ENCODE measurements around the gene CARMIL1.
"Not testable (repeated sequence)": the region's sequence is repeated elsewhere in the genome, so short reads cannot be mapped to it uniquely, and the experiment has no call there.

Gene CARMIL1

GRCh38 chr6:25444521-25444920 lies 165.3 kb downstream of the CARMIL1 start:
- not testable (repeated sequence) for DNase-seq (ENCODE audit: low read depth in 2 of 2)

- DNase-seq (ENCODE audit: low read depth in 2 of 2) = no peak
These were observed 167.8 kb downstream of the CARMIL1 start for GRCh38 chr6:25446830-25447569.

GRCh38 chr6:25447570-25447929 lies 168.4 kb downstream of the CARMIL1 start:
- no peak for DNase-seq (ENCODE audit: low read depth in 2 of 2)

GRCh38 chr6:25448965-25449538 lies 169.9 kb downstream of the CARMIL1 start:
- no peak for DNase-seq (ENCODE audit: low read depth in 2 of 2)

- DNase-seq (ENCODE audit: low read depth in 2 of 2) = no peak
These were observed 170.6 kb downstream of the CARMIL1 start for GRCh38 chr6:25449774-25450173.

GRCh38 chr6:25450469-25451198 lies 171.5 kb downstream of the CARMIL1 start:
- no peak for DNase-seq (ENCODE audit: low read depth in 2 of 2)

- DNase-seq (ENCODE audit: low read depth in 2 of 2) = no peak
These were observed 172.9 kb downstream of the CARMIL1 start for GRCh38 chr6:25452031-25452430.

GRCh38 chr6:25453288-25453687 lies 174.1 kb downstream of the CARMIL1 start:
- DNase-seq (ENCODE audit: low read depth in 2 of 2) = no peak

- no peak for DNase-seq (ENCODE audit: low read depth in 2 of 2)
These were observed 175.0 kb downstream of the CARMIL1 start for GRCh38 chr6:25454136-25454535.

GRCh38 chr6:25456249-25457040 lies 177.3 kb downstream of the CARMIL1 start:
- DNase-seq (ENCODE audit: low read depth in 2 of 2) = no peak

- no peak for DNase-seq (ENCODE audit: low read depth in 2 of 2)
These were observed 178.3 kb downstream of the CARMIL1 start for GRCh38 chr6:25457516-25457915.

GRCh38 chr6:25458485-25458884 lies 179.3 kb downstream of the CARMIL1 start:
- DNase-seq (ENCODE audit: low read depth in 2 of 2) = no peak

- no peak for DNase-seq (ENCODE audit: low read depth in 2 of 2)
These were observed 183.2 kb downstream of the CARMIL1 start for GRCh38 chr6:25462235-25462897.

GRCh38 chr6:25463441-25463840 lies 184.3 kb downstream of the CARMIL1 start:
- DNase-seq (ENCODE audit: low read depth in 2 of 2) = no peak

- no peak for DNase-seq (ENCODE audit: low read depth in 2 of 2)
These were observed 185.1 kb downstream of the CARMIL1 start for GRCh38 chr6:25464225-25464624.

GRCh38 chr6:25465941-25466340 lies 186.8 kb downstream of the CARMIL1 start:
- DNase-seq (ENCODE audit: low read depth in 2 of 2) = no peak

- DNase-seq (ENCODE audit: low read depth in 2 of 2) = no peak
These were observed 189.7 kb downstream of the CARMIL1 start for GRCh38 chr6:25468881-25469280.

- no peak for DNase-seq (ENCODE audit: low read depth in 2 of 2)
These were observed 190.7 kb downstream of the CARMIL1 start for GRCh38 chr6:25469797-25470388.

GRCh38 chr6:25472306-25472705 lies 193.1 kb downstream of the CARMIL1 start:
- no peak for DNase-seq (ENCODE audit: low read depth in 2 of 2)

- DNase-seq (ENCODE audit: low read depth in 2 of 2) = no peak
These were observed 193.7 kb downstream of the CARMIL1 start for GRCh38 chr6:25472906-25473305.

GRCh38 chr6:25473447-25473846 lies 194.3 kb downstream of the CARMIL1 start:
- no peak for DNase-seq (ENCODE audit: low read depth in 2 of 2)
